Measurements from ENCODE around the gene SOX18. TPM values are rescaled to one million over a fixed set of nuclear protein-coding genes. Genes with fewer than 3 reads are reported as not detected.

Gene SOX18
- total and polyA plus RNA-seq, 2 of the 13 experiments (the other 11 are each of a cell fraction or from before 2014, with no cell fraction given) = 1.6 to 1.9 TPM

GRCh38 chr20:64065062-64065973, 15.9 kb upstream of the SOX18 start (continued):
- TF ChIP-seq RXRA (CRISPR knock-in tag; IDR thresholded peaks at IDR 0.05) (peak; percentile 95), ZNF441 (CRISPR knock-in tag; IDR thresholded peaks at IDR 0.05; ENCODE audit: borderline replicate concordance) (no peak), ZNF740 (CRISPR knock-in tag; IDR thresholded peaks at IDR 0.05) (no peak), RELA (CRISPR knock-in tag; IDR thresholded peaks at IDR 0.05) (no peak), ZNF800 (CRISPR knock-in tag; IDR thresholded peaks at IDR 0.05) (no peak), CHD2 (IDR thresholded peaks at IDR 0.05; ENCODE audit: low read depth, low read length) (no peak), FOSL2 (CRISPR knock-in tag; IDR thresholded peaks at IDR 0.05) (peak; percentile 47; the same call in 1 of the 2 replicates), PHF5A (CRISPR knock-in tag; IDR thresholded peaks at IDR 0.05; ENCODE audit: low read depth, unreplicated experiment) (no peak), ZNF264 (CRISPR knock-in tag; IDR thresholded peaks at IDR 0.05) (no peak; the same call in 1 of the 2 replicates), DMTF1 (CRISPR knock-in tag; IDR thresholded peaks at IDR 0.05) (0 out of 2 replicates have a peak, but pooled peaks have one; percentile 83), KDM5B (CRISPR knock-in tag; IDR thresholded peaks at IDR 0.05; ENCODE audit: borderline replicate concordance) (peak; percentile 64), STAG1 (CRISPR knock-in tag; IDR thresholded peaks at IDR 0.05) (no peak), RAD51 (IDR thresholded peaks at IDR 0.05; ENCODE audit: borderline replicate concordance) (no peak), MYNN (CRISPR knock-in tag; IDR thresholded peaks at IDR 0.05; ENCODE audit: low read depth) (no peak), SNAPC5 (CRISPR knock-in tag; IDR thresholded peaks at IDR 0.05; ENCODE audit: borderline replicate concordance) (0 out of 2 replicates have a peak, but pooled peaks have one; percentile 76), HNF1A (IDR thresholded peaks at IDR 0.05; ENCODE audit: low read depth) (no peak), HNF1A (CRISPR knock-in tag; IDR thresholded peaks at IDR 0.05; ENCODE audit: borderline replicate concordance) (peak; percentile 53; the same call in 1 of the 2 replicates), KDM5A (IDR thresholded peaks at IDR 0.05; ENCODE audit: borderline replicate concordance, low read length) (no peak), ZNF546 (CRISPR knock-in tag; conservative IDR thresholded peaks at IDR 0.05) (peak; percentile 88)

Data from HepG2 (cell line).